Loucy (cell line): ENCODE results near the gene SLC6A12.

Experiments used
- H2AFZ ChIP-seq: fragments of 200-600 bp; sonication (generic); 2 replicates; pipeline ENCODE4 v1.6.0; 2016; ENCODE audit warnings: antibody characterized with exemption, mild to moderate bottlenecking, low read length, moderate library complexity
- H3F3A ChIP-seq: fragments of 200-600 bp; 2 replicates; pipeline ENCODE4 v1.6.0; 2016; ENCODE audit warnings: antibody characterized with exemption, low read depth, mild to moderate bottlenecking
- H3K27me3 ChIP-seq: fragments of 200-600 bp; sonication (generic); 2 replicates; pipeline ENCODE4 v1.6.1; 2014; ENCODE audit warnings: low read length, mild to moderate bottlenecking; ENCODE audit not compliant: insufficient read depth, poor library complexity, severe bottlenecking
- H3K36me3 ChIP-seq: fragments of 200-600 bp; sonication (generic); 2 replicates; pipeline ENCODE4 v1.6.1; 2016; ENCODE audit warnings: low read length; ENCODE audit not compliant: insufficient read depth
- H3K4me1 ChIP-seq: fragments of 200-600 bp; sonication (generic); 2 replicates; pipeline ENCODE4 v1.5.1; 2014; ENCODE audit warnings: low read length, mild to moderate bottlenecking; ENCODE audit not compliant: insufficient read depth, poor library complexity, severe bottlenecking
- H3K4me2 ChIP-seq: fragments of 200-600 bp; sonication (generic); 2 replicates; pipeline ENCODE4 v1.6.0; 2014; ENCODE audit warnings: antibody characterized with exemption, low read length, low read depth, mild to moderate bottlenecking; ENCODE audit not compliant: poor library complexity, severe bottlenecking
- H3K4me3 ChIP-seq: fragments of 200-600 bp; sonication (generic); 2 replicates; pipeline ENCODE4 v1.5.1; 2014; ENCODE audit warnings: low read length, mild to moderate bottlenecking, mixed read lengths; ENCODE audit not compliant: poor library complexity, severe bottlenecking
- H3K79me2 ChIP-seq: fragments of 200-600 bp; sonication (generic); 2 replicates; pipeline ENCODE4 v1.6.1; 2014; ENCODE audit warnings: low read length; ENCODE audit not compliant: insufficient read depth
- H3K9ac ChIP-seq: fragments of 200-600 bp; sonication (generic); 2 replicates; pipeline ENCODE4 v1.6.0; 2014; ENCODE audit warnings: mild to moderate bottlenecking, low read depth, low read length, moderate library complexity; ENCODE audit not compliant: poor library complexity, severe bottlenecking
- H3K9me2 ChIP-seq: fragments of 200-600 bp; sonication (generic); replicated peaks from 2 replicates; pipeline ENCODE4 v1.6.1; 2016; ENCODE audit warnings: low read depth, low read length, mixed read lengths
- H3K9me3 ChIP-seq: fragments of 200-600 bp; sonication (generic); 2 replicates; pipeline ENCODE4 v1.6.1; 2014; ENCODE audit warnings: mild to moderate bottlenecking, antibody characterized with exemption, low read length, low read depth; ENCODE audit not compliant: insufficient read depth
- H4K20me1 ChIP-seq: fragments of 200-600 bp; sonication (generic); 2 replicates; pipeline ENCODE4 v1.6.0; 2014; ENCODE audit warnings: antibody characterized with exemption, low read length, mild to moderate bottlenecking; ENCODE audit not compliant: insufficient read depth, poor library complexity, severe bottlenecking
- CTCF ChIP-seq: fragments of 200-600 bp; sonication (generic); conservative IDR thresholded peaks from 2 replicates; pipeline ENCODE4 v1.5.1; 2014; ENCODE audit warnings: mild to moderate bottlenecking, antibody characterized with exemption, low read length
- EZH2phosphoT487 ChIP-seq: fragments of 200-600 bp; IDR thresholded peaks from 2 replicates; pipeline ENCODE4 v1.6.1; 2018; ENCODE audit warnings: antibody characterized with exemption, mild to moderate bottlenecking, moderate library complexity, borderline replicate concordance

Gene SLC6A12

GRCh38 chr12:171276-171675 lies 42.7 kb downstream of the SLC6A12 start:
- peak overlapping the region; percentile 81 for H3K9ac ChIP-seq
- H3K4me2 ChIP-seq = peak overlapping the region; percentile 90
- no peaks in the 10 kb centered on the region for H3K27me3 ChIP-seq
- peak overlapping the region; percentile 12 for H3K4me3 ChIP-seq
- H2AFZ ChIP-seq = no peak overlapping the region
- H3K79me2 ChIP-seq = no peaks in the 10 kb centered on the region
- H3F3A ChIP-seq = no peaks in the 10 kb centered on the region
- TF ChIP-seq EZH2phosphoT487 = no peak
- no peak for TF ChIP-seq CTCF
- no peaks in the 10 kb centered on the region for H4K20me1 ChIP-seq
- no peaks in the 10 kb centered on the region for H3K9me3 ChIP-seq
- H3K9me2 ChIP-seq = no peaks in the 10 kb centered on the region
- H3K4me1 ChIP-seq = peaks cover 90% of the 10 kb centered on the region
- no peaks in the 10 kb centered on the region for H3K36me3 ChIP-seq

DNA sequence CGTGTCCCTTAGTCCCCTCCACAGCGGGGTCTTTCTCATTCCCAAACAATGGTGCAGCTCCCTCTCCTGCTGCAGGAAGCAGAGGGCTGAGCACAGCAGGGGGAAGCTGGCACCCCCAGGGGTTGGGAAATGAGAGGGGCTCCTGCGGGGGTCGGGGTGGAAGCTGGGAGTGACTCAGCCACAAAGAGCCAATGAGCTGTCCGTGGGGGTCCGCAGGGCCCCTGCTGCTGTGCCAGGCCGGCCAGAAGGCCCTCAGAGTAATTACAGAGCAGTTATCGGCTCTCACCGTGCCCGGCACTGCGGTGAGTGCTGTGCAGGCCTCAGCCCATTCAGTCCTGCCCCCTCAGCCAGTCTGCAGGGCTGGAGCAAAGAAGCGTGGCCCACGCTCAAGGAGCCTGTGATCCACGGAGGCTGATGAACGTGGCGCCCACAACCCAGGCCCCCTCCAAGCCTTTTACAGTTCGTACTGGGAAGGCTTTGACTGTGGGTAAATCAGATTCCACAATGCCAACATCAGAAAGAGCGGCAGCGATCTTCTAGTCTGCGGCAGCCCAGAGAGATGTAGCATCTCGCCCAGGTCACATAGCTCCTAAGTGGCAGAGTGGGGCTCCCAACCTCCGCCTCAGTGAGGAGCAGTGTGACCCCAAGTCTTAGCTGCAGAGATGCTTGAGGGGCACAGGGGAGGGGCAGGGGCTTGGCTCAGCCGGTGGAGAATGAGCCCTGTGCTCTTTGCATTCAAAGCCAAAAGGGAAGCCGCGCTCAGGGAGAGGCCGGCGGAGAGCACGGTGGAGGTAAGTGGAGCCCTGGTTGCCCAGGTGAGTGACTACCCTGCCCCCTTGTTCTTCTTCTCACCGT lies 43.4 kb downstream of the SLC6A12 start:
- Histone ChIP-seq H4K20me1 (no peaks in the 10 kb centered on the region), H3K4me2 (peak overlapping the region; percentile 90), H3K27me3 (no peaks in the 10 kb centered on the region), H3K9ac (peak overlapping the region; percentile 81), H3K9me3 (no peaks in the 10 kb centered on the region), H3K36me3 (no peaks in the 10 kb centered on the region), H3K9me2 (no peaks in the 10 kb centered on the region), H2AFZ (no peak overlapping the region), H3F3A (no peaks in the 10 kb centered on the region), H3K4me3 (peak overlapping the region; percentile 64), H3K4me1 (peaks cover 93% of the 10 kb centered on the region), H3K79me2 (no peaks in the 10 kb centered on the region)
- no peak for TF ChIP-seq CTCF
- TF ChIP-seq EZH2phosphoT487 = no peak

DNA sequence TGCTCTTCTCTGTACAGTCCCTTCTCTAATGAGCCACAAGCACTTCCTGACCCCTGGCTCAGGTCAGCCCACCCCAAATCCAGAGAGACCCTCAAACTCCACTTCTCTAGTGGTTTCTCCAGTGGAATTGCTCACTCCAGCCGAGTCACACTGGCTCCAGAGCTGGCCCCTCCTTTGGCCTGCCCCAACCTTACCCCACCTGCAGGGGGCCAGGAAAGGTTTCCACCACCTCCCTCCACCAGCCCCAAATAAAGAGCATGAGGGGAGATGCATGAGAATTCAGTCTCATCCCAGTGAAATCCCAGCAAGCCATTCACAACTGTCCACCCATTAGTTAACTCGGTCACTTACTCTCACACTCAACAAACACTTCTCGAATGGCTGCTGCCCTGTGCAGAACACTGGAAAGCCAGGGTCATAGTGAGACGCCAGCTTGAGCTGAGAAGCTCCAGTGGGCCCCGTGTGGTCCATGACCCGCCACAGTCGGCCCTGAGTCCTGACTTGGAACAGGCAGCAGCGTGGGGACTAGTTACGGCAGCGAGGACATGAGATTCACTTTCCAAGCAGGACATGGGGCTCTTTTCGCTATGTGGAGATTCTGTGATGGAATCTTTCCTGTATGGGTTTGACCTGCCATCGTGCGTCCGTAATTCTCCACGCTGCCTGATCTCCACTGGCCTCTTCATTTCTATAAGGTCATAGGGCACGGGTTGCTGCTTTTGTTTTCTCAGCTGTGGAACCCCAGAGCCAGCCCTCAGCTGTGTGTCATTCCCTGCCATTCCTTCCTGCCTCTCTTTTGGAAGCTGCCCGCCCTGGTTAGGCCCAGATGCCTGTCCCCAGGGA lies 44.2 kb downstream of the SLC6A12 start:
- H3K4me2 ChIP-seq = peak overlapping the region; percentile 90
- no peaks in the 10 kb centered on the region for H3K79me2 ChIP-seq

More for the DNA sequence above, 44.2 kb downstream of the SLC6A12 start:
- Histone ChIP-seq H3K4me1 (peaks cover 93% of the 10 kb centered on the region), H3K9ac (peak overlapping the region; percentile 81), H3K9me2 (no peaks in the 10 kb centered on the region), H3K4me3 (peak overlapping the region; percentile 64), H3F3A (no peaks in the 10 kb centered on the region), H3K27me3 (no peaks in the 10 kb centered on the region), H4K20me1 (no peaks in the 10 kb centered on the region), H3K9me3 (no peaks in the 10 kb centered on the region), H3K36me3 (no peaks in the 10 kb centered on the region), H2AFZ (no peak overlapping the region)
- TF ChIP-seq CTCF (peak; percentile 63), EZH2phosphoT487 (no peak)
